Sigmoid colon (tissue), 3 donors: ENCODE measurements around the gene CDT1.

ENCODE experiments used
- POLR2A ChIP-seq, 2 donors: fragments of 450-650 bp; IDR thresholded peaks; one replicate each; pipeline ENCODE4 v1.6.1; 2016; ENCODE audit warnings: antibody characterized with exemption in 2 of 2, mild to moderate bottlenecking in 2 of 2, moderate library complexity in 2 of 2
- TF ChIP-seq, protein P1 (sequence below), 4 experiments: fragments of 450-650 bp in 3 of 4; fragments of 200-600 bp in 1 of 4; IDR thresholded peaks; one replicate each; pipeline ENCODE4 v1.5.1; 2016 to 2019; ENCODE audit warnings: antibody characterized with exemption in 4 of 4, mild to moderate bottlenecking in 3 of 4, moderate library complexity in 2 of 4

DNA sequence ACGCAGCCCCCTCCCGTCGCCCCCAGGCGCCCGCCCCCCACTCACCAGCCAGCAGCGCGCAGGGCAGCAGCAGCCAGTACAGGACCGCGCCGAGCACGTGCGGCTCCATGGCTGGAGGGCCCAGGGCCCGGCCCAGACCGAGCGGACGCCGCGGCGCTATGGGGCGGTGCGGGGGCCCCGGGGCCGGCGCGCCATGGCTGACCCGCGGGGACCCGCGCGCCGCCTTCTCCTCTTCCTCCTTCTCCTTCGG, 18.8 kb upstream of the CDT1 start:
- TF ChIP-seq POLR2A (IDR thresholded peaks at IDR 0.05): no peak
- TF ChIP-seq, protein P1, sequence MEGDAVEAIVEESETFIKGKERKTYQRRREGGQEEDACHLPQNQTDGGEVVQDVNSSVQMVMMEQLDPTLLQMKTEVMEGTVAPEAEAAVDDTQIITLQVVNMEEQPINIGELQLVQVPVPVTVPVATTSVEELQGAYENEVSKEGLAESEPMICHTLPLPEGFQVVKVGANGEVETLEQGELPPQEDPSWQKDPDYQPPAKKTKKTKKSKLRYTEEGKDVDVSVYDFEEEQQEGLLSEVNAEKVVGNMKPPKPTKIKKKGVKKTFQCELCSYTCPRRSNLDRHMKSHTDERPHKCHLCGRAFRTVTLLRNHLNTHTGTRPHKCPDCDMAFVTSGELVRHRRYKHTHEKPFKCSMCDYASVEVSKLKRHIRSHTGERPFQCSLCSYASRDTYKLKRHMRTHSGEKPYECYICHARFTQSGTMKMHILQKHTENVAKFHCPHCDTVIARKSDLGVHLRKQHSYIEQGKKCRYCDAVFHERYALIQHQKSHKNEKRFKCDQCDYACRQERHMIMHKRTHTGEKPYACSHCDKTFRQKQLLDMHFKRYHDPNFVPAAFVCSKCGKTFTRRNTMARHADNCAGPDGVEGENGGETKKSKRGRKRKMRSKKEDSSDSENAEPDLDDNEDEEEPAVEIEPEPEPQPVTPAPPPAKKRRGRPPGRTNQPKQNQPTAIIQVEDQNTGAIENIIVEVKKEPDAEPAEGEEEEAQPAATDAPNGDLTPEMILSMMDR (IDR thresholded peaks at IDR 0.05): no peak
